Measurements from ENCODE around the gene CCM2.
A peak's percentile ranks its signal among the peaks of the same experiment; 100 is the strongest.

CCM2 gene

DNA sequence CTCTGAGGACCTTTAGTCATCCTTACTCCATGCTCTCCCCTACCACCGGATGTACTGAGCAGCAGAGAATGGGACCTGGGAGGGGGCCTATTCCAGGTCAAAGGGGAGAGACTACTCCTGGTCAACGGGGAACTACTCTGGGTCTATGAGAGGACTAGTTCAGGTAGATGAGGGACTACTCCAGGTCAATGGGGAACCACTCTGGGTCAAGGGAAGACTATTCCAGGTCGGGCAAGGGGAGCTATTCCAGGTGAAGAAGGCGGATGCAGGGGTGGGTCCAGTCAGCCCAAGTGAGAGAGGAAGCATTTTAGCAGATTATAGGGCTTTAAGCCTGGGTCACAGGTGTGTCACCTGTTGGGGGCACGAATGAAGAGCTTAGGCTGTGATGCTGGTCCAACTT lies 35.4 kb downstream of the CCM2 start:
- Histone ChIP-seq H3K9me3 (ENCODE audit: control insufficient read depth in 1 of 2, low read length in 2 of 2) (no peaks in the 10 kb centered on the region), H3K4me1 (ENCODE audit: control insufficient read depth in 1 of 2, insufficient read depth in 2 of 2, low read length in 2 of 2) (peaks cover 24 to 29% of the 10 kb centered on the region in 2 donors), H3K4me3 (ENCODE audit: low read depth in 1 of 2, low read length in 2 of 2) (no peak overlapping the region), H3K27ac (ENCODE audit: low read depth, low read length) (no peak overlapping the region), H3K36me3 (ENCODE audit: control insufficient read depth in 1 of 2, insufficient read depth in 2 of 2, low read length in 2 of 2) (peaks cover 4 to 17% of the 10 kb centered on the region in 2 donors), H3K9ac (ENCODE audit: low read depth in 1 of 2, low read length in 2 of 2) (no peak overlapping the region), H3K27me3 (ENCODE audit: control insufficient read depth in 1 of 2, insufficient read depth in 2 of 2, low read length in 2 of 2) (no peaks in the 10 kb centered on the region)

DNA sequence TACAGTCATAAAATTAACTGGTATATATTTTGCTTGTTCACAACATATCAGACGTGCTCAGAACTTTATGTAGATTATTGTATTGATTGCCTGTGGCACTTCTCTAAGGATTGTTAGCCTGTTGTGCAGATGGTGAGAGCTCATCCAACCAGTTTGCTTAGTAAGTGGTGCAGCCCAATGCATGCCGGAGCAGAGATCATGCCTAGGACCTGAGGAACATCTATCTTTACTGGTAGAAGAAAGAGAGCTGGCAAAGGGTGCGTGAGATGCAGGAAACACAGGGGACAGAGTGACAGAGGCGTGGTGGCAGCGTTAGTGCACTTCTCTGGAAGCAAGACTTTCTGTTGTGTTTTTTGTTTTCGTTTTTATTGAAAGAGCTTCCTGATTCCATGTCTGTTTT lies 35.9 kb downstream of the CCM2 start:
- Histone ChIP-seq H3K27ac (ENCODE audit: low read depth, low read length) (no peak overlapping the region), H3K27me3 (ENCODE audit: control insufficient read depth in 1 of 2, insufficient read depth in 2 of 2, low read length in 2 of 2) (no peaks in the 10 kb centered on the region), H3K9ac (ENCODE audit: low read depth in 1 of 2, low read length in 2 of 2) (peak overlapping the region in 1 of 2 donors; percentile 8), H3K4me3 (ENCODE audit: low read depth in 1 of 2, low read length in 2 of 2) (peak overlapping the region in 1 of 2 donors; percentile 39), H3K36me3 (ENCODE audit: control insufficient read depth in 1 of 2, insufficient read depth in 2 of 2, low read length in 2 of 2) (peaks cover 4 to 17% of the 10 kb centered on the region in 2 donors), H3K9me3 (ENCODE audit: control insufficient read depth in 1 of 2, low read length in 2 of 2) (no peaks in the 10 kb centered on the region), H3K4me1 (ENCODE audit: control insufficient read depth in 1 of 2, insufficient read depth in 2 of 2, low read length in 2 of 2) (peaks cover 24 to 29% of the 10 kb centered on the region in 2 donors)

DNA sequence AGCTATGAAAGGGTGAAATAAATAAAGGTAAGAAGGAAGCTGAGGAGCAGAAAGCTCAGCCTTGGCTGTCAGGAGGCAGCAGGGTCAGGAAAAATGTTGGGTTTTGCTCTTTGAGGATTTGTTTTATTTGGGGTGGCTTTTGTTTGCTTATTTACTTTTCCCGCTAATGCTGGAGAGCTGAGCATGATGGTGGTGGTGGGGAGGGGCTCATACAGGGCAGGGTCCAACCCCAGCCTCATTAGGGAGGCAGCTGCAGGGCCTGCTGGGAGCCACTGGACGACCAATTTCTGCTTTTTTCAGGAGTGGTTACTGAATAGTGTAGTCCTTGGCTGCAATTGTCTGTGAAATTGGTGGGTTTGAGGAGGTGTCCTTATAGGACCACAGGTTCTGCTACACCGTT lies 36.3 kb downstream of the CCM2 start:
- Histone ChIP-seq H3K9me3 (ENCODE audit: control insufficient read depth in 1 of 2, low read length in 2 of 2) (no peaks in the 10 kb centered on the region), H3K27ac (ENCODE audit: low read depth, low read length) (no peak overlapping the region), H3K4me3 (ENCODE audit: low read depth in 1 of 2, low read length in 2 of 2) (peak overlapping the region in 1 of 2 donors; percentile 39), H3K9ac (ENCODE audit: low read depth in 1 of 2, low read length in 2 of 2) (peak overlapping the region in 1 of 2 donors; percentile 8), H3K4me1 (ENCODE audit: control insufficient read depth in 1 of 2, insufficient read depth in 2 of 2, low read length in 2 of 2) (peaks cover 24 to 29% of the 10 kb centered on the region in 2 donors), H3K27me3 (ENCODE audit: control insufficient read depth in 1 of 2, insufficient read depth in 2 of 2, low read length in 2 of 2) (no peaks in the 10 kb centered on the region), H3K36me3 (ENCODE audit: control insufficient read depth in 1 of 2, insufficient read depth in 2 of 2, low read length in 2 of 2) (peaks cover 4 to 17% of the 10 kb centered on the region in 2 donors)

DNA sequence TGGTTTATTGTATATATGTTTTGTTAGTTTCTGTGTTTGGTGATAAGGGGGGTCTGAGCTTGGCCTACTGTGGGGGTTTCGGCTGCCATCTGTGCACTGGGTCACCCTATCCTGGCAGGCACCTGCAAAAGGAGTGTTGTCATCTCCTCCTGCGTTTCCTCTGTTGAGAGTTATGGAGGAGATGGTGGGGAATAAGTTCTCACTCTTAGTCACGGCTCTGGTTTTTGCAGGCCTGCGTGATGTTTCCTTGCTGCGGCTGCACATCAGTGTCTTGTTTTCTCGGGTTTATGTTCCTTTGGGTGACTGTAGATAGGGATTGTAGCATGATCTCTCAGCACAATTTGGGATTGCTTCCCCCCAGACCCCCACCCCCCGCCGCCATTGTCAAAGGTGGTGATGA lies 36.8 kb downstream of the CCM2 start:
- no peaks in the 10 kb centered on the region for H3K9me3 ChIP-seq (ENCODE audit: control insufficient read depth in 1 of 2, low read length in 2 of 2)
- peaks cover 7 to 21% of the 10 kb centered on the region in 2 donors for H3K36me3 ChIP-seq (ENCODE audit: control insufficient read depth in 1 of 2, insufficient read depth in 2 of 2, low read length in 2 of 2)
- H3K27me3 ChIP-seq (ENCODE audit: control insufficient read depth in 1 of 2, insufficient read depth in 2 of 2, low read length in 2 of 2), result no peaks in the 10 kb centered on the region
- H3K27ac ChIP-seq (ENCODE audit: low read depth, low read length), result no peak overlapping the region
- H3K4me3 ChIP-seq (ENCODE audit: low read depth in 1 of 2, low read length in 2 of 2), result no peak overlapping the region
- H3K9ac ChIP-seq (ENCODE audit: low read depth in 1 of 2, low read length in 2 of 2), result no peak overlapping the region
- H3K4me1 ChIP-seq (ENCODE audit: control insufficient read depth in 1 of 2, insufficient read depth in 2 of 2, low read length in 2 of 2), result peaks cover 24 to 29% of the 10 kb centered on the region in 2 donors

DNA sequence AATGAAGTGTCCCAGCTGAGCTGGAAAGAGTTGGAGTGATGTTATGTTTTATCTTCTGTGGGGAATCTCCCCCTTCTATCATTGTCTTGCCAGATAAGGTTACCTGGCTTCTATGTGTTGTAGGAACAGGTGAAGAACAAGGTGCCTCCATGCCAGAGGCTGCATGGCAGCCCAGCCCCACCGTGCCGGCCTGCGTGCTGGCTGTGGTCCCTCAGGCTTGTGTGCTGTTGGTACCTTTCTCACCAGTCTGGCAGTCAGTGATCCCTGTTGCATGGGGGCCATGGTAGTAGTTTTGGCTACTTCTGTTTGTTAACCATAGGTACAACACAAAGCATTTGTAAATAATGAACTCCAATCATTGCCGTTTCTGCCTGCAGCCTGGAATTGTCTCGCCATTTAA lies 37.9 kb downstream of the CCM2 start:
- Histone ChIP-seq H3K36me3 (ENCODE audit: control insufficient read depth in 1 of 2, insufficient read depth in 2 of 2, low read length in 2 of 2) (peaks cover 7 to 26% of the 10 kb centered on the region in 2 donors), H3K9ac (ENCODE audit: low read depth in 1 of 2, low read length in 2 of 2) (no peak overlapping the region), H3K27me3 (ENCODE audit: control insufficient read depth in 1 of 2, insufficient read depth in 2 of 2, low read length in 2 of 2) (no peaks in the 10 kb centered on the region), H3K4me1 (ENCODE audit: control insufficient read depth in 1 of 2, insufficient read depth in 2 of 2, low read length in 2 of 2) (peaks cover 24% of the 10 kb centered on the region in 2 donors), H3K27ac (ENCODE audit: low read depth, low read length) (no peak overlapping the region), H3K4me3 (ENCODE audit: low read depth in 1 of 2, low read length in 2 of 2) (no peak overlapping the region), H3K9me3 (ENCODE audit: control insufficient read depth in 1 of 2, low read length in 2 of 2) (no peaks in the 10 kb centered on the region)

DNA sequence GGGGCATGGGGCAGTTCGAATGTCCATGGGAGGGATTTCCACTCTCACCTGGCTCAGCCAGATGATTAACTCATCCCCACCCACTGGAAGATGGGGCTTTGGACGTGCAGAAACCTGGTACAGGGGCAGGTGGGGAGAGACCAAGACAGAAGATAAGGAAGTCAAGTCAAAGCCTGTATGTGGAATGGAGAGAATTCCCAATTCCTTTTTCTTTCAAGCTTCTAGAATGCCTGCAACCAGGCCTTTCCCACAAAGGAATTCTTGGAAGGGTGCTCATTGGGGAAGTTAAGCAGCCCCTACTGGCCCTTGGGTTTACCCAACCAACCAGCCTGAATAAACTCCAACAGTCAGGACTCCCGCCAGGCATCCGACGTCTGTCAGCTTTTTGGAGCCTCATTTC lies 39.1 kb downstream of the CCM2 start:
- peaks cover 7 to 31% of the 10 kb centered on the region in 2 donors for H3K36me3 ChIP-seq (ENCODE audit: control insufficient read depth in 1 of 2, insufficient read depth in 2 of 2, low read length in 2 of 2)

DNA sequence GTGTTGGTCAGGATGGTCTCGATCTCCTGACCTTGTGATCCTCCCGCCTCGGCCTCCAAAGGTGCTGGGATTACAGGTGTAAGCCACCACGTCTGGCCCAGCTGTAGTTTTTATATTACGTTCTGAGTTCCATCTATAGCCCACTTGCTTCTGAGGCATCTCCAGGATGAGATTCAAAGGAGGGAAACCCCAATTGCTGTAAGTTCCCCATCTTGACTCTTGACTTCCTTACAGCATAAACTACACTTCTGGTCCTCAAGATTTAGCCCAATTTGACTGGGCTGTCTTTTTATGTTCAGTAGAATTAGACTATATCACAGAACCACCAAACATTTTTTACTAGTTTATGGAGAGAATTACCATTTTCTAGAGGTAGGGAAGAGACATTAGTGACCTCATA lies 44.3 kb downstream of the CCM2 start:
- H3K27ac ChIP-seq (ENCODE audit: low read depth, low read length), result no peak overlapping the region
- H3K36me3 ChIP-seq (ENCODE audit: control insufficient read depth in 1 of 2, insufficient read depth in 2 of 2, low read length in 2 of 2), result peaks cover 9 to 36% of the 10 kb centered on the region in 2 donors
- no peak overlapping the region for H3K9ac ChIP-seq (ENCODE audit: low read depth in 1 of 2, low read length in 2 of 2)
- no peaks in the 10 kb centered on the region for H3K9me3 ChIP-seq (ENCODE audit: control insufficient read depth in 1 of 2, low read length in 2 of 2)
- H3K4me3 ChIP-seq (ENCODE audit: low read depth in 1 of 2, low read length in 2 of 2), result no peak overlapping the region
- no peaks in the 10 kb centered on the region for H3K27me3 ChIP-seq (ENCODE audit: control insufficient read depth in 1 of 2, insufficient read depth in 2 of 2, low read length in 2 of 2)
- no peaks in the 10 kb centered on the region for H3K4me1 ChIP-seq (ENCODE audit: control insufficient read depth in 1 of 2, insufficient read depth in 2 of 2, low read length in 2 of 2)

More for the DNA sequence above, 39.1 kb downstream of the CCM2 start:
- Histone ChIP-seq H3K9ac (ENCODE audit: low read depth in 1 of 2, low read length in 2 of 2) (no peak overlapping the region), H3K9me3 (ENCODE audit: control insufficient read depth in 1 of 2, low read length in 2 of 2) (no peaks in the 10 kb centered on the region), H3K4me3 (ENCODE audit: low read depth in 1 of 2, low read length in 2 of 2) (no peak overlapping the region), H3K27ac (ENCODE audit: low read depth, low read length) (no peak overlapping the region), H3K27me3 (ENCODE audit: control insufficient read depth in 1 of 2, insufficient read depth in 2 of 2, low read length in 2 of 2) (no peaks in the 10 kb centered on the region), H3K4me1 (ENCODE audit: control insufficient read depth in 1 of 2, insufficient read depth in 2 of 2, low read length in 2 of 2) (peaks cover 16 to 17% of the 10 kb centered on the region in 2 donors)

DNA sequence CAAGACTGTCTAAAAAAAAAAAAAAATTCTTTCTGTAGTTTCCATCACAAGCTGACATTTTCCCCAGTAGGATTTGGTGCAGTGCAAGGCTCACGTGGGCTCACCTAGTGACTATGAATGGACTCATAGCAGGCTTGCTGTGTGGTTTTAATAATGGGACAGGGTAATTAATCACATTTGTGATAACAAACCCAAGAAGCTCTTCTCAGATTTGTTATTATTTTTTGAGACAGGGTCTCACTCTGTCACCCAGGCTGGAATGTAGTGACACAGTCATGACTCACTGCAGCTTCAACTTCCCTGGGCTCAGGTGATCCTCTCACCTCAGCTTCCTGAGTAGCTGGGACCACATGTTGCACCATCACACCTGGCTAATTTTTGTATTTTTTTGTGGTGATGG lies 48.7 kb downstream of the CCM2 start:
- no peaks in the 10 kb centered on the region for H3K9me3 ChIP-seq (ENCODE audit: control insufficient read depth in 1 of 2, low read length in 2 of 2)
- no peak overlapping the region for H3K4me3 ChIP-seq (ENCODE audit: low read depth in 1 of 2, low read length in 2 of 2)
- H3K36me3 ChIP-seq (ENCODE audit: control insufficient read depth in 1 of 2, insufficient read depth in 2 of 2, low read length in 2 of 2), result peaks cover 11 to 44% of the 10 kb centered on the region in 2 donors
- H3K27ac ChIP-seq (ENCODE audit: low read depth, low read length), result no peak overlapping the region
- H3K4me1 ChIP-seq (ENCODE audit: control insufficient read depth in 1 of 2, insufficient read depth in 2 of 2, low read length in 2 of 2), result no peaks in the 10 kb centered on the region
- no peak overlapping the region for H3K9ac ChIP-seq (ENCODE audit: low read depth in 1 of 2, low read length in 2 of 2)
- no peaks in the 10 kb centered on the region for H3K27me3 ChIP-seq (ENCODE audit: control insufficient read depth in 1 of 2, insufficient read depth in 2 of 2, low read length in 2 of 2)

DNA sequence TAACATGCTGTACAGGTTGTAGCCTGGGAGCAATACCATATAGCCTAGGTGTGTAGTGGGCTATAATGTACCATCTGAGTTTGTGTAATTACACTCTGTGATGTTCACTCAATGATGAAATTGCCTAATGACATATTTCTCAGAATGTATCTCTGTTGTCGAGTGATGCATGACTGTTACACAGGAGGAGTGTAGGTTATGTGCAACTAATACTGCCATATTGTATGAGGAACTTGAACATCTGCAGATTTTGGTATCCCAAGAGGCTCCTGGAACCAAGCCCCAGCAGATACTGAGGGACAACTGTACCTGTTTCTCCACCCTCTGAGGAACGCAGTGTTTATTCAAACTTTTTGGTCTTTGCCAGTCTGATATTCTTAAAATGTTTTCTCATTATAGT lies 50.2 kb downstream of the CCM2 start:
- H3K36me3 ChIP-seq (ENCODE audit: control insufficient read depth in 1 of 2, insufficient read depth in 2 of 2, low read length in 2 of 2), result peaks cover 11 to 42% of the 10 kb centered on the region in 2 donors
- H3K9me3 ChIP-seq (ENCODE audit: control insufficient read depth in 1 of 2, low read length in 2 of 2), result no peaks in the 10 kb centered on the region

DNA sequence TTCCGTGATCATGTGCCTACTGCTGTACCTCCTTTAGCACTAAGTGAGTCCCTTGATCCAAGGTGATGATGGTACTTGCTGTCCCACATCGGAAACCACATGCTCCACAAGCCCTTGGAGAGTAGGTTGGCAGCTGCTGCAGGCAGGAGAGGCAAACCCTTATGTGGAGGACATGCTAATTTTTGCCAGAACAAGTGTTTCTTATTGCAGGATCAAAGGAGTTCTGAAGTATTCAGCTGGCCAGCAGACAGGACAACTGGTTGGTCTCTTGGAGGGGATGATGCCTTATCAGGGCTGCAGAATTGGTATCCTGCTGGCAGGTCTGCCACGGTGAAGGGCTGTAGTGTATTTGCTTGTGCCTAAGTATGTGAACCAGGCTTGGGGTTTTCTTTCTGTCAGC lies 52.0 kb downstream of the CCM2 start:
- Histone ChIP-seq H3K27me3 (ENCODE audit: control insufficient read depth in 1 of 2, insufficient read depth in 2 of 2, low read length in 2 of 2) (no peaks in the 10 kb centered on the region), H3K4me1 (ENCODE audit: control insufficient read depth in 1 of 2, insufficient read depth in 2 of 2, low read length in 2 of 2) (no peaks in the 10 kb centered on the region), H3K4me3 (ENCODE audit: low read depth in 1 of 2, low read length in 2 of 2) (no peak overlapping the region), H3K9ac (ENCODE audit: low read depth in 1 of 2, low read length in 2 of 2) (no peak overlapping the region), H3K36me3 (ENCODE audit: control insufficient read depth in 1 of 2, insufficient read depth in 2 of 2, low read length in 2 of 2) (peaks cover 8 to 39% of the 10 kb centered on the region in 2 donors), H3K9me3 (ENCODE audit: control insufficient read depth in 1 of 2, low read length in 2 of 2) (no peaks in the 10 kb centered on the region), H3K27ac (ENCODE audit: low read depth, low read length) (no peak overlapping the region)

More for the DNA sequence above, 50.2 kb downstream of the CCM2 start:
- H3K27me3 ChIP-seq (ENCODE audit: control insufficient read depth in 1 of 2, insufficient read depth in 2 of 2, low read length in 2 of 2), result no peaks in the 10 kb centered on the region
- no peak overlapping the region for H3K4me3 ChIP-seq (ENCODE audit: low read depth in 1 of 2, low read length in 2 of 2)
- no peak overlapping the region for H3K27ac ChIP-seq (ENCODE audit: low read depth, low read length)
- H3K9ac ChIP-seq (ENCODE audit: low read depth in 1 of 2, low read length in 2 of 2), result no peak overlapping the region
- no peaks in the 10 kb centered on the region for H3K4me1 ChIP-seq (ENCODE audit: control insufficient read depth in 1 of 2, insufficient read depth in 2 of 2, low read length in 2 of 2)

DNA sequence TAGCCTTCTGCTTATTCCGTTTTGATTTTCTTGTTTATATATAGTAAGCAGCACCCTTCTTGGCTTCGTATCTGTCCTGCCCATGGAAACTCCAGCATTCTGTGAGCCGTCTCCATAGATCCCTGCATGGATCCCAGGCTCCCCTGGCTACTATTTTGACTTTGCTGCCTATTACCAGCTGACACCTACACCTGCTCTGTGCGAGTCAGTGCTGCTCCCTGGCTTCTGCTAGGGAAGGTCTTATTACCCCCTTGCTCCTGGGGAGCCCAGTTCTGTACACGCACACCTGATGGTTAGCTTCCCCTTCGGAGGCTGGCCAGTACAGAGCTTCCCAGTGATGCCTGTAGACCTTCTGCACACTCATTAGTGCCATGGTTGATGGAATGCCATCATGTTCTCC lies 53.4 kb downstream of the CCM2 start:
- Histone ChIP-seq H3K4me1 (ENCODE audit: control insufficient read depth in 1 of 2, insufficient read depth in 2 of 2, low read length in 2 of 2) (no peaks in the 10 kb centered on the region), H3K4me3 (ENCODE audit: low read depth in 1 of 2, low read length in 2 of 2) (no peak overlapping the region), H3K27me3 (ENCODE audit: control insufficient read depth in 1 of 2, insufficient read depth in 2 of 2, low read length in 2 of 2) (no peaks in the 10 kb centered on the region), H3K27ac (ENCODE audit: low read depth, low read length) (no peak overlapping the region), H3K9ac (ENCODE audit: low read depth in 1 of 2, low read length in 2 of 2) (no peak overlapping the region), H3K9me3 (ENCODE audit: control insufficient read depth in 1 of 2, low read length in 2 of 2) (no peaks in the 10 kb centered on the region), H3K36me3 (ENCODE audit: control insufficient read depth in 1 of 2, insufficient read depth in 2 of 2, low read length in 2 of 2) (peaks cover 6 to 32% of the 10 kb centered on the region in 2 donors)

Measured in duodenal mucosa (tissue), 2 donors.